ENCODE results near the gene UNC5B. TPM values are rescaled to one million over a fixed set of nuclear protein-coding genes. Genes with fewer than 3 reads are reported as not detected.

The UNC5B gene
- polyA plus RNA-seq, 3 donors from 2014 or later, result 0.06 to 0.34 TPM; not detected in 1

- Mint-ChIP-seq H3K4me1 (no peaks in the 10 kb centered on the region), H3K27me3 (ENCODE audit: low read depth in 3 of 3) (peaks cover 0 to 4% (median 1%) of the 10 kb centered on the region in 3 donors), H3K36me3 (no peaks in the 10 kb centered on the region), H3K9me3 (no peaks in the 10 kb centered on the region), H3K27ac (no peak overlapping the region), H3K4me3 (no peak overlapping the region)
- no peak for DNase-seq
These were observed 22.8 kb downstream of the UNC5B start for GRCh38 chr10:71234970-71235685.

- H3K4me3 Mint-ChIP-seq, result no peak overlapping the region
- peaks cover 0 to 4% (median 2%) of the 10 kb centered on the region in 3 donors for H3K27me3 Mint-ChIP-seq (ENCODE audit: low read depth in 3 of 3)
- no peak for DNase-seq
- H3K9me3 Mint-ChIP-seq, result no peaks in the 10 kb centered on the region
- no peaks in the 10 kb centered on the region for H3K36me3 Mint-ChIP-seq
- no peak overlapping the region for H3K27ac Mint-ChIP-seq
- no peaks in the 10 kb centered on the region for H3K4me1 Mint-ChIP-seq
These were observed 23.4 kb downstream of the UNC5B start for GRCh38 chr10:71235808-71236207.

- H3K27me3 Mint-ChIP-seq (ENCODE audit: low read depth in 3 of 3), result peaks cover 0 to 4% (median 2%) of the 10 kb centered on the region in 3 donors
- no peaks in the 10 kb centered on the region for H3K9me3 Mint-ChIP-seq
- no peak overlapping the region for H3K4me3 Mint-ChIP-seq
- H3K27ac Mint-ChIP-seq, result no peak overlapping the region
- H3K4me1 Mint-ChIP-seq, result no peaks in the 10 kb centered on the region
- DNase-seq, result no peak
- no peaks in the 10 kb centered on the region for H3K36me3 Mint-ChIP-seq
These were observed 23.9 kb downstream of the UNC5B start for GRCh38 chr10:71236286-71236685.

GRCh38 chr10:71236822-71237682 is 24.7 kb downstream of the UNC5B start:
- H3K9me3 Mint-ChIP-seq, result no peaks in the 10 kb centered on the region
- DNase-seq, result no peak
- H3K27ac Mint-ChIP-seq, result no peak overlapping the region
- no peak overlapping the region for H3K4me3 Mint-ChIP-seq
- peaks cover 0 to 5% (median 2%) of the 10 kb centered on the region in 3 donors for H3K27me3 Mint-ChIP-seq (ENCODE audit: low read depth in 3 of 3)
- no peaks in the 10 kb centered on the region for H3K4me1 Mint-ChIP-seq
- H3K36me3 Mint-ChIP-seq, result no peaks in the 10 kb centered on the region

GRCh38 chr10:71237843-71238623 is 25.7 kb downstream of the UNC5B start:
- no peak overlapping the region for H3K27ac Mint-ChIP-seq
- no peak overlapping the region for H3K4me3 Mint-ChIP-seq
- no peak for DNase-seq
- no peaks in the 10 kb centered on the region for H3K4me1 Mint-ChIP-seq
- peaks cover 0 to 5% (median 2%) of the 10 kb centered on the region in 3 donors for H3K27me3 Mint-ChIP-seq (ENCODE audit: low read depth in 3 of 3)
- no peaks in the 10 kb centered on the region for H3K9me3 Mint-ChIP-seq
- H3K36me3 Mint-ChIP-seq, result no peaks in the 10 kb centered on the region

- no peaks in the 10 kb centered on the region for H3K36me3 Mint-ChIP-seq
- H3K4me1 Mint-ChIP-seq, result no peaks in the 10 kb centered on the region
- peaks cover 0 to 5% (median 2%) of the 10 kb centered on the region in 3 donors for H3K27me3 Mint-ChIP-seq (ENCODE audit: low read depth in 3 of 3)
- no peak overlapping the region for H3K27ac Mint-ChIP-seq
- H3K9me3 Mint-ChIP-seq, result no peaks in the 10 kb centered on the region
- H3K4me3 Mint-ChIP-seq, result no peak overlapping the region
- DNase-seq, result no peak
These were observed 26.3 kb downstream of the UNC5B start for GRCh38 chr10:71238626-71239025.

GRCh38 chr10:71239131-71239915 is 27.0 kb downstream of the UNC5B start:
- no peak for DNase-seq
- H3K36me3 Mint-ChIP-seq, result no peaks in the 10 kb centered on the region
- H3K27me3 Mint-ChIP-seq (ENCODE audit: low read depth in 3 of 3), result peaks cover 0 to 5% (median 2%) of the 10 kb centered on the region in 3 donors
- no peaks in the 10 kb centered on the region for H3K9me3 Mint-ChIP-seq
- no peak overlapping the region for H3K27ac Mint-ChIP-seq
- H3K4me3 Mint-ChIP-seq, result no peak overlapping the region
- H3K4me1 Mint-ChIP-seq, result no peaks in the 10 kb centered on the region

- Mint-ChIP-seq H3K27me3 (ENCODE audit: low read depth in 3 of 3) (peaks cover 0 to 6% (median 2%) of the 10 kb centered on the region in 3 donors), H3K9me3 (no peaks in the 10 kb centered on the region), H3K27ac (no peak overlapping the region), H3K4me1 (no peaks in the 10 kb centered on the region), H3K4me3 (no peak overlapping the region), H3K36me3 (no peaks in the 10 kb centered on the region)
- no peak for DNase-seq
These were observed 27.8 kb downstream of the UNC5B start for GRCh38 chr10:71239946-71240795.

- no peaks in the 10 kb centered on the region for H3K9me3 Mint-ChIP-seq
- no peak overlapping the region for H3K4me3 Mint-ChIP-seq
- H3K4me1 Mint-ChIP-seq, result no peaks in the 10 kb centered on the region
- no peak for DNase-seq
- no peak overlapping the region for H3K27ac Mint-ChIP-seq
- H3K27me3 Mint-ChIP-seq (ENCODE audit: low read depth in 3 of 3), result peaks cover 0 to 6% (median 2%) of the 10 kb centered on the region in 3 donors
- no peaks in the 10 kb centered on the region for H3K36me3 Mint-ChIP-seq
These were observed 28.9 kb downstream of the UNC5B start for GRCh38 chr10:71241114-71241829.

GRCh38 chr10:71241830-71242621 is 29.7 kb downstream of the UNC5B start:
- peaks cover 0 to 8% (median 2%) of the 10 kb centered on the region in 3 donors for H3K27me3 Mint-ChIP-seq (ENCODE audit: low read depth in 3 of 3)
- H3K4me1 Mint-ChIP-seq, result no peaks in the 10 kb centered on the region
- H3K27ac Mint-ChIP-seq, result no peak overlapping the region
- H3K4me3 Mint-ChIP-seq, result no peak overlapping the region
- H3K36me3 Mint-ChIP-seq, result no peaks in the 10 kb centered on the region
- no peak for DNase-seq
- H3K9me3 Mint-ChIP-seq, result no peaks in the 10 kb centered on the region

GRCh38 chr10:71242622-71243009 is 30.2 kb downstream of the UNC5B start:
- no peaks in the 10 kb centered on the region for H3K36me3 Mint-ChIP-seq
- H3K27ac Mint-ChIP-seq, result no peak overlapping the region
- no peak for DNase-seq
- H3K27me3 Mint-ChIP-seq (ENCODE audit: low read depth in 3 of 3), result peaks cover 0 to 8% (median 2%) of the 10 kb centered on the region in 3 donors
- H3K4me3 Mint-ChIP-seq, result no peak overlapping the region
- H3K4me1 Mint-ChIP-seq, result no peaks in the 10 kb centered on the region
- no peaks in the 10 kb centered on the region for H3K9me3 Mint-ChIP-seq
